Endometrial microvascular endothelial cells (primary cell): ENCODE results near the gene FITM2. TPM values are rescaled to one million over a fixed set of nuclear protein-coding genes. Genes with fewer than 3 reads are reported as not detected.
"Not testable (repeated sequence)": the region's sequence is repeated elsewhere in the genome, so short reads cannot be mapped to it uniquely, and the experiment has no call there.

Source experiments
- in situ Hi-C: cut with HindIII; loops from 2 replicates; pipeline ENCODE4 v1.10.0; 2017; ENCODE audit warnings: low sequenced_read_pairs, low pct_unique_long_range_greater_than_20kb; ENCODE audit errors: inconsistent ontology term
- total RNA-seq: library from RNA; depleted of rRNA; stranded (reverse); fragments of >200 nt; gene quantifications from one replicate; pipeline ENCODE4 v1.2.3, GENCODE V29; 2015; ENCODE audit errors: inconsistent ontology term

The FITM2 gene, protein sequence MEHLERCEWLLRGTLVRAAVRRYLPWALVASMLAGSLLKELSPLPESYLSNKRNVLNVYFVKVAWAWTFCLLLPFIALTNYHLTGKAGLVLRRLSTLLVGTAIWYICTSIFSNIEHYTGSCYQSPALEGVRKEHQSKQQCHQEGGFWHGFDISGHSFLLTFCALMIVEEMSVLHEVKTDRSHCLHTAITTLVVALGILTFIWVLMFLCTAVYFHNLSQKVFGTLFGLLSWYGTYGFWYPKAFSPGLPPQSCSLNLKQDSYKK
- 9.2 TPM for total RNA-seq

GRCh38 chr20:44310664-44311639, at the start of gene FITM2:
TSS of gene FITM2 (minus strand) at chr20:44311202. CDS start at chr20:44311148, 54 bp downstream.
- in situ Hi-C loops, result no loop called here

DNA sequence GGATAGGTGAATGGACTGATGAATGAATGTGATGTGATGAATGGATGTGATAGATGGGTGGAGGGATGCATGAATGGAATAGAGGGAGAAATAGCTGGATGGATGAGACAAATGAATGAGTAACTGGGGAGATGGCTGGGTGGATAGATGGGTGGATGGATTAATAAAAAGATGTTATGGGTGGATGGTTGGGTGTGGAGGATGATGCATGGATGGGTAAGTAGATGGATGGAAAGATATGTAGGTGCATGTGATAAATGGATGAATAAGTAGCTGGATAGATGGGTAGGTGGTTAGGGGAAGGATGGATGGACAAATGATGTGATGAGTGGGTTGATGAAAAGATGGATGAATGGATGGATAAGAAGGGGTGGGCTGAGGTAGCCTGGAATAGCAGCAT, 49.2 kb upstream of the FITM2 start:
- in situ Hi-C loops, result no loop called here

DNA sequence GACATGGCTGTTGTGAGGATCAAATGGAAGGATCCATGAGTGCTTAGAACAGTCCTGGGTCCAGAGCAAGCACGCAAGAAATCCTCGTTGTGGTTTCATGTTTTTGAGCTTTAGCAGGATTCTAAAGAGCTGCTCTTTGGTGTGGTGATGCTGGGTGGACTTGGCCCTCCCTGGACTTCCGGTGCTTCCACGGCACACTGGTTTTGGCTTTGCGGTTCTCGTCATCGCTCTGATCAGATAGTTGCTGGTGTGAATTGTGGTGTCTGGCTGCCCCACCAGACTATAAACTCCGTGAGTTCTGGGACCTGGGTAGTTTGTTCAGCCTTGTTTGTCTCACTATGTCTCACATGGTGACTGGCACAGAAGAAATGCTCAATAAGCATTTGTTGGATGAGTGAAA, 47.8 kb upstream of the FITM2 start:
- in situ Hi-C loops, result no loop called here

DNA sequence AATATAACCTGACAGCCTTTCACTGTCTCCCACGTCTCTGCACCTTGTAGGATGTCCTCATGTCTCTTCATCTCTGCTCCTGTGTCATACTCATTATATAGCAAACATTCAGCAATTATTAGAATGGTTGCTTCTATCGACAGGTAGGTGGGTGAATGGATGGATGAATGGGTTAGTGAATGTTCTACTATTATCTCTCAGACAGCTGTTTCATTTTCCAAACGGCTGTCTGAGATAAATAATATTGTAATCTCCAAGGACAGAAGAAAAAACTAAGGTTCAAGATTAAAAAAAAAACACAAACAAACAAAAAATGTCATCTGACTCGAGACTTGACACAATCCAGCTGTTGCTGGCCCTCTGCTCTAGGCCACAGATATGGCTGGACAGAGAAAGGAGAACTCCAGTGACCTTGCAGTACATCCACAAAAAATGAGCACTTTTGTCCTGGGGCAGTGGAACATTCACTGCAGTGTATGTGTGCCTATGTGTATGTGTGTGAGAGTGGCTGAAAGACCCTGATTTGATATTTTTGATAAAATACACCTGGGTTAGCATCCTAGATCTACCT, 46.6 kb upstream of the FITM2 start:
- in situ Hi-C loops, result no loop called here

DNA sequence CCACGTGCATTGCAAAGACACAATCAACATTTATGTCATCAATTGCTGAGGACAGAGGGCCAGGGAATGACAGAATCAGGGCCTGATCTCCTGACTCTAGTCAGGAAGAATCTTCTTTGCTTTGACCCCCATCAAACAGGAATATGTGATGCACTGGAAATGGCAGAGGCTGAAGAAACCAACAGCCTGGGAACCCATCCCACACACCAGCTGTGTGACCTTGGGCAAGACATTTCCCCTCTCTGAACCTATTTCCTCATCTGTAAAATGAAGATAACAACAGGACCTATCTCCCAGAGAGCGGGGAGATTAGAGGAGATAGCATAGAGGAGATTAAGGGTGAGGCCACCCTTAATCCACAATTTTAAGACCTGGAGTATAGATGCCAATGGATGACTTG, 46.0 kb upstream of the FITM2 start:
- in situ Hi-C loops, result no loop called here

DNA sequence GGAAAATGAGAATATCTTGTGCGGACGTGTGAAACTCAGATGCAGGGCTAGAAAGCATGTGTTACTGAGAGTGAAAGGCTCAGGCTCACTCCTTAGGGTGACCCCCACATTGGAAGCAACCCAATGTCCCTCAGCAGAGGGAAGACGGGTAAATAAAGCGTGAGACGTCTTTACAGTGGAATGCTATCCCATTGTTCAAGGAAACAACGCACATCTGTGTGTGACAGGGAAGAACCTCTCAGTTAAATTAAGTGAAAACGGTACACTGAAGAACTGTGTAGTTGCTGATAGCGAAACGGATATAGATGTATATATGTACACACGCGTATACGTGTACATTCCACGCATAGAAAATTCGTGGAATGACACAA, 45.3 kb upstream of the FITM2 start:
- in situ Hi-C loops, result no loop called here

GRCh38 chr20:44355498-44356352, 44.7 kb upstream of the FITM2 start, which contains the start of gene HNF4A:
TSS of gene HNF4A (plus strand) at chr20:44355699. CDS start at chr20:44355805, 106 bp downstream.
- in situ Hi-C loops, result no loop called here

DNA sequence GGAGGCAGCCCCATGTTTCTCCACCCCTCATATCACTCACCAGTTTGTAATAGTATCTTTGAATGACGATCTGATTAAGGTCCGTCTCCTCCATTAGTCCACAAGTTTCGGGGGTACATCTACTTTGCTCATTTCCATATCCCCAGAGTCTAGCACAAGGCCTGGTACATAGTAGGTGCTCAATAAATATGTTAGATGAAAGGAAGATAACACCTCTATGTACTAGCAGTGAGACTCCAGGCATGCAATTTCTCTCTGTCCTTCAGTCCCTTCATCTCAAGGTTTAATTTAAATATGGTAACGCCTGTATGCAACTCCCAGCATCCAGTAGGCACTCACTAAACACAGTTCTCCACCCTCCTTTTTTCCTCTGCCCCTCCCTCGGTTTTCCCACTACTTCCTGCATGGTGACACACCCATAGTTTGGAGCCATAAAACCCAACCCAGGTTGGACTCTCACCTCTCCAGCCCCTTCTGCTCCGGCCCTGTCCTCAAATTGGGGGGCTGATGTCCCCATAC, 44.0 kb upstream of the FITM2 start:
- in situ Hi-C loops, result no loop called here

- in situ Hi-C loops, result no loop called here
These were observed 39.6 kb upstream of the FITM2 start for GRCh38 chr20:44350567-44350966.

DNA sequence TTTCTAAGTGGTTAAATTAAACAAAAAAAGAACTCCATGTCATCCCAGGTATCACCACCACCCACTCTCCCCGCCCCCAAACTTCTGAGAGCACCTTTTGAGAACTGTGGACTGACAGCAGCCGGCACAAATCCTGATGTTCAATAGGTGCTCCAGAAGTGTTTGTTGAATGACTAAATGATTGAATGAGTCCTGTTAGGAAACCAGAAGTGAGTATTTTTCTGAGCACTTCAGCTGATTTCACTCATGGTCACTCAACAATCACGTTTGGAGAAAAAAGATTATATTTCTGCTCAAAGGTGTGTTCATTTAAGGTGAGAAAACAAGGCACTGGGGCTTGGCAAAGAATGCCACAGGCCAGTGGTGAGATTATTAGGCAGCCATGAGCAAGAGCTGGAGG, 38.3 kb upstream of the FITM2 start:
- in situ Hi-C loops, result no loop called here

- in situ Hi-C loops, result no loop called here
These were observed 37.2 kb upstream of the FITM2 start for GRCh38 chr20:44348168-44348659.

GRCh38 chr20:44345941-44346340, 34.9 kb upstream of the FITM2 start:
- in situ Hi-C loops, result not testable (repeated sequence)

- in situ Hi-C loops, result no loop called here
These were observed 34.1 kb upstream of the FITM2 start for GRCh38 chr20:44345147-44345546.

- in situ Hi-C loops, result no loop called here
These were observed 33.7 kb upstream of the FITM2 start for GRCh38 chr20:44344723-44345122.

- in situ Hi-C loops, result no loop called here
These were observed 32.2 kb upstream of the FITM2 start for GRCh38 chr20:44343162-44343675.

DNA sequence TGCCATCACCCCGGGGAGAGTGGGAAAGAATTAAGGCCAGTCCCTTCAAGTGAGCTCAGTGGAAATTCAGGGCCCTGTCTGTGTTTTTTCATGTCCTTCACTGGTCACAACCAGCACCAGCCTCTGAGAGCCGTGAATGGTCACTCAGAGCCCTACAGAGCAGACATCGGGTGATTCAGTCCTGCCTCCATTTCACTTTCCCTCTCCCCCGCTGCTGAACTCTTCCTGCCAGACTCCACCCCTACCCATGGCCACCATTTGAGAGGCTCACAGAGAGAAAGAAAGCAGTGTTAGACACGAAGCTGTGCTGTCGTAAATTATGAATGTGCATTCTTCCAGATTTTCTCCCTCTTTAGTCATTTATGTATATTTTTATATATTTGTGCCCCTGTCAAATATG, 31.2 kb upstream of the FITM2 start:
- in situ Hi-C loops, result no loop called here

- in situ Hi-C loops, result no loop called here
These were observed 25.9 kb upstream of the FITM2 start, which contains the start of gene R3HDML for GRCh38 chr20:44336725-44337380. TSS of gene R3HDML (plus strand) at chr20:44337043. CDS start at chr20:44337158, 115 bp downstream.

- in situ Hi-C loops, result no loop called here
These were observed 25.1 kb upstream of the FITM2 start for GRCh38 chr20:44336086-44336485.
